H1 (cell line): ENCODE results near the gene CD59. TPM values are rescaled to one million over a fixed set of nuclear protein-coding genes. Genes with fewer than 3 reads are reported as not detected.

Source experiments
- CTCF ChIA-PET: fragments of 300-600 bp; sonication (Branson Sonifier 250); formaldehyde crosslinking; loops from one replicate; lab custom pipeline; 2021; ENCODE audit not compliant: partially characterized antibody; lab: Charles Lee
- POLR2A ChIA-PET: fragments of 300-600 bp; sonication (Branson Sonifier 250); formaldehyde crosslinking; loops from one replicate; lab custom pipeline; 2021; ENCODE audit warnings: inconsistent platforms; ENCODE audit not compliant: partially characterized antibody; lab: Charles Lee
- DNase-seq, 2 experiments: peaks; one replicate each; pipeline versions ENCODE4 v3.0.0 to v3.0.0-alpha.2; 2010 to 2022; ENCODE audit warnings: low spot score in 2 of 2, low read depth in 1 of 2, mixed read lengths in 1 of 2
- FAIRE-seq: peaks from 2 replicates; lab custom pipeline; 2011; peaks lifted over from hg19 to GRCh38; lab: Jason Lieb, UNC
- H2AFZ ChIP-seq: 2 replicates; pipeline ENCODE4 v1.8.1; 2012; ENCODE audit warnings: low read length, inconsistent platforms
- H2AK5ac ChIP-seq: 2 replicates; pipeline ENCODE4 v1.6.1; 2013; ENCODE audit warnings: low read depth, low read length
- H2BK120ac ChIP-seq: replicated peaks from 2 replicates; pipeline ENCODE3; 2013; ENCODE audit warnings: low read depth, low read length, inconsistent platforms
- H2BK12ac ChIP-seq: 2 replicates; pipeline ENCODE4 v1.6.1; 2013; ENCODE audit warnings: low read depth, low read length
- H2BK15ac ChIP-seq: 2 replicates; pipeline ENCODE4 v1.6.1; 2013; ENCODE audit warnings: low read length
- H2BK20ac ChIP-seq: 2 replicates; pipeline ENCODE4 v1.6.1; 2013; ENCODE audit warnings: low read length
- H2BK5ac ChIP-seq: 2 replicates; pipeline ENCODE4 v1.6.1; 2013; ENCODE audit warnings: low read depth, low read length
- H3K14ac ChIP-seq: 2 replicates; pipeline ENCODE4 v1.6.1; 2013; ENCODE audit warnings: inconsistent platforms; ENCODE audit not compliant: insufficient read length
- H3K18ac ChIP-seq: 2 replicates; pipeline ENCODE4 v1.6.1; 2013; ENCODE audit warnings: low read length; ENCODE audit errors: extremely low read depth
- H3K23ac ChIP-seq: 2 replicates; pipeline ENCODE4 v1.6.1; 2013; ENCODE audit warnings: inconsistent platforms; ENCODE audit not compliant: insufficient read length
- H3K23me2 ChIP-seq: 2 replicates; pipeline ENCODE4 v1.6.1; 2013; ENCODE audit warnings: low read depth, low read length
- H3K27ac ChIP-seq: 2 replicates; pipeline ENCODE4 v1.6.1; 2011; ENCODE audit warnings: low read depth, low read length, inconsistent platforms
- H3K27me3 ChIP-seq, 4 experiments: replicated peaks in 1 of 4; 1 replicate in 1 of 4; 2 replicates in 3 of 4; pipeline versions ENCODE4 v1.6.1 to v1.8.1; 2011 to 2013; ENCODE audit warnings: low read length in 3 of 4, mild to moderate bottlenecking in 3 of 4, inconsistent platforms in 2 of 4, mixed read lengths in 2 of 4, moderate library complexity in 1 of 4; ENCODE audit not compliant: control insufficient read depth in 3 of 4, insufficient read depth in 3 of 4; ENCODE audit errors: extremely low read depth in 1 of 4
- H3K36me3 ChIP-seq, 4 experiments: 2 replicates each; pipeline versions ENCODE4 v1.6.1 to v1.8.1; 2011 to 2013; ENCODE audit warnings: mild to moderate bottlenecking in 4 of 4, low read length in 3 of 4, moderate library complexity in 2 of 4, control low read depth in 1 of 4, inconsistent platforms in 1 of 4; ENCODE audit not compliant: insufficient read depth in 4 of 4, control insufficient read depth in 2 of 4
- H3K4ac ChIP-seq: replicated peaks from 2 replicates; pipeline ENCODE3; 2013; ENCODE audit warnings: low read length, low read depth, mixed read lengths, inconsistent platforms; ENCODE audit not compliant: insufficient read length
- H3K4me1 ChIP-seq, 4 experiments: replicated peaks in 1 of 4; 1 replicate in 1 of 4; 2 replicates in 3 of 4; pipeline versions ENCODE4 v1.6.1 to v1.8.1; 2011 to 2013; ENCODE audit warnings: low read length in 3 of 4, inconsistent platforms in 2 of 4, mixed read lengths in 1 of 4; ENCODE audit not compliant: insufficient read depth in 4 of 4, control insufficient read depth in 3 of 4
- H3K4me2 ChIP-seq, 2 experiments: 2 replicates each; pipeline versions ENCODE4 v1.6.1 to v1.8.1; 2011 to 2013; ENCODE audit warnings: low read depth in 2 of 2, low read length in 2 of 2, control low read depth in 1 of 2, inconsistent platforms in 1 of 2, mild to moderate bottlenecking in 1 of 2; ENCODE audit not compliant: insufficient read depth in 1 of 2
- H3K4me3 ChIP-seq, 4 experiments: fragments of 200-600, 300-600 bp in 1 of 4; sonication (generic), shearing (Covaris generic), sonication (Bioruptor Twin) in 1 of 4; 2 replicates each; pipeline versions ENCODE4 v1.5.1 to v1.8.1; 2011 to 2016; ENCODE audit warnings: low read length in 4 of 4, low read depth in 3 of 4, control low read depth in 2 of 4, inconsistent platforms in 2 of 4, mild to moderate bottlenecking in 2 of 4, mixed read lengths in 1 of 4, moderate library complexity in 1 of 4; ENCODE audit not compliant: insufficient read depth in 2 of 4; ENCODE audit errors: extremely low read depth in 1 of 4
- H3K56ac ChIP-seq: replicated peaks from 2 replicates; pipeline ENCODE3; 2013; ENCODE audit warnings: low read depth, mild to moderate bottlenecking, mixed read lengths, low read length, inconsistent platforms; ENCODE audit not compliant: insufficient read length
- H3K79me1 ChIP-seq: 2 replicates; pipeline ENCODE4 v1.6.1; 2013; ENCODE audit warnings: low read depth, low read length, control low read depth
- H3K79me2 ChIP-seq, 2 experiments: 2 replicates each; pipeline versions ENCODE4 v1.6.1 to v1.8.1; 2012 to 2013; ENCODE audit warnings: low read length in 2 of 2, mild to moderate bottlenecking in 2 of 2, inconsistent platforms in 1 of 2; ENCODE audit not compliant: insufficient read depth in 2 of 2, control insufficient read depth in 1 of 2
- H3K9ac ChIP-seq, 4 experiments: replicated peaks in 1 of 4; 1 replicate in 1 of 4; 2 replicates in 3 of 4; pipeline versions ENCODE4 v1.6.1 to v1.8.1; 2011 to 2013; ENCODE audit warnings: low read depth in 3 of 4, low read length in 3 of 4, control low read depth in 2 of 4, mild to moderate bottlenecking in 2 of 4, moderate library complexity in 2 of 4, inconsistent platforms in 1 of 4; ENCODE audit errors: extremely low read depth in 1 of 4
- H3K9me3 ChIP-seq, 2 experiments: 2 replicates each; pipeline versions ENCODE4 v1.6.1 to v1.8.1; 2012 to 2013; ENCODE audit warnings: mild to moderate bottlenecking in 2 of 2, moderate library complexity in 2 of 2, control low read depth in 1 of 2, inconsistent platforms in 1 of 2, low read depth in 1 of 2, low read length in 1 of 2, mixed read lengths in 1 of 2; ENCODE audit not compliant: insufficient read depth in 2 of 2
- H4K20me1 ChIP-seq, 2 experiments: replicated peaks in 1 of 2; 2 replicates each; pipeline versions ENCODE3 to v1.8.1; 2011 to 2013; ENCODE audit warnings: inconsistent platforms in 2 of 2, low read length in 2 of 2, mild to moderate bottlenecking in 1 of 2; ENCODE audit not compliant: insufficient read depth in 2 of 2, control insufficient read depth in 1 of 2
- H4K5ac ChIP-seq: 2 replicates; pipeline ENCODE4 v1.6.1; 2013; ENCODE audit warnings: low read length, low read depth, mixed read lengths, inconsistent platforms; ENCODE audit not compliant: insufficient read length
- H4K8ac ChIP-seq: 2 replicates; pipeline ENCODE4 v1.8.0; 2013; ENCODE audit warnings: mild to moderate bottlenecking, moderate library complexity, low read length, inconsistent platforms; ENCODE audit not compliant: insufficient read depth; ENCODE audit errors: extremely low read depth
- H4K91ac ChIP-seq: replicated peaks from 2 replicates; pipeline ENCODE3; 2013; ENCODE audit warnings: low read length, mixed read lengths, inconsistent platforms; ENCODE audit not compliant: insufficient read length
- CREB1 ChIP-seq: IDR thresholded peaks from 2 replicates; pipeline ENCODE4 v1.6.1; 2012; ENCODE audit warnings: inconsistent platforms
- HDAC6 ChIP-seq: IDR thresholded peaks from one replicate; pipeline ENCODE4 v1.7.1; 2012; ENCODE audit warnings: low read depth, mild to moderate bottlenecking, inconsistent platforms, low read length, moderate library complexity
- NRF1 ChIP-seq: IDR thresholded peaks from 2 replicates; pipeline ENCODE4 v1.6.1; 2011; ENCODE audit warnings: mild to moderate bottlenecking, low read depth, low read length, improper control_type of control experiment
- RBBP5 ChIP-seq: IDR thresholded peaks from 2 replicates; pipeline ENCODE4 v1.7.1; 2012; ENCODE audit warnings: low read depth, mild to moderate bottlenecking, inconsistent platforms, low read length, moderate library complexity, borderline replicate concordance
- RFX5 ChIP-seq: IDR thresholded peaks from 2 replicates; pipeline ENCODE4 v1.6.1; 2011; ENCODE audit warnings: low read depth, low read length, improper control_type of control experiment, borderline replicate concordance
- SAP30 ChIP-seq: fragments of 300-600 bp; sonication (generic); IDR thresholded peaks from 2 replicates; pipeline ENCODE4 v1.7.1; 2012; ENCODE audit warnings: low read length, moderate library complexity, mild to moderate bottlenecking, inconsistent platforms; ENCODE audit not compliant: insufficient read depth, insufficient replicate concordance
- SIX5 ChIP-seq: IDR thresholded peaks from 2 replicates; pipeline ENCODE4 v1.6.1; 2011; ENCODE audit warnings: mild to moderate bottlenecking, low read depth, low read length
- TAF1 ChIP-seq: IDR thresholded peaks from 2 replicates; pipeline ENCODE4 v1.6.1; 2011; ENCODE audit warnings: mild to moderate bottlenecking, low read depth, low read length
- TEAD4 ChIP-seq: IDR thresholded peaks from 2 replicates; pipeline ENCODE4 v1.6.1; 2012; ENCODE audit warnings: low read depth, low read length, inconsistent platforms, mixed read lengths
- ZNF274 ChIP-seq: IDR thresholded peaks from 2 replicates; pipeline ENCODE4 v1.7.0; 2012; ENCODE audit warnings: low read length, borderline replicate concordance; ENCODE audit errors: extremely low read depth
- WGBS, 2 experiments: shearing (Covaris generic) in 1 of 2; methylation state at CpG; one replicate each; pipeline versions ENCODE4 v1.1.6 to v1.1.7; 2013 to 2015; ENCODE audit warnings: low lambda C conversion rate in 2 of 2, mixed read lengths in 2 of 2, inconsistent platforms in 1 of 2, low coverage in 1 of 2, missing lambda C conversion rate in 1 of 2; ENCODE audit not compliant: insufficient replicate concordance in 2 of 2, insufficient coverage in 1 of 2, insufficient read length in 1 of 2; ENCODE audit errors: extremely low coverage in 1 of 2, missing lambda C conversion rate in 1 of 2; 5-methylcytosine and 5-hydroxymethylcytosine counted together
- polyA plus RNA-seq, 7 experiments: library from polyadenylated mRNA; depleted of rRNA in 3 of 7; stranded (reverse) in 5 of 7; unstranded in 2 of 7; fragments of >200 nt in 5 of 7; fragments of 200-250 nt in 2 of 7; gene quantifications; 1 replicate in 5 of 7; 2 replicates in 1 of 7; 4 replicates in 1 of 7; pipeline versions ENCODE4 v1.2.1 to v1.2.3, GENCODE V29; 2011 to 2013; ENCODE audit warnings: missing spikeins in 2 of 7, mixed read lengths in 2 of 7
- total RNA-seq: library from RNA; stranded (reverse); fragmentation: NEBNext Ultra II Directional; extraction: Animal tissue kit (Norgen Biotek cat#: 25700); gene quantifications from 2 replicates; pipeline ENCODE4 v1.2.1, GENCODE V29; 2021
- TF ChIP-seq, protein P1 (sequence below), 3 experiments: IDR thresholded peaks; 1 replicate in 2 of 3; 2 replicates in 1 of 3; pipeline versions ENCODE4 v1.5.1 to v1.6.1; 2011; ENCODE audit warnings: low read length in 3 of 3, mild to moderate bottlenecking in 3 of 3, inconsistent platforms in 2 of 3, low read depth in 1 of 3, moderate library complexity in 1 of 3; ENCODE audit not compliant: insufficient read depth in 1 of 3; ENCODE audit errors: control extremely low read depth in 1 of 3

CD59 gene
- total and polyA plus RNA-seq, 2 of the 8 experiments (the other 6 are each of a cell fraction or from before 2014, with no cell fraction given) = 63.1 to 90.3 TPM

DNA sequence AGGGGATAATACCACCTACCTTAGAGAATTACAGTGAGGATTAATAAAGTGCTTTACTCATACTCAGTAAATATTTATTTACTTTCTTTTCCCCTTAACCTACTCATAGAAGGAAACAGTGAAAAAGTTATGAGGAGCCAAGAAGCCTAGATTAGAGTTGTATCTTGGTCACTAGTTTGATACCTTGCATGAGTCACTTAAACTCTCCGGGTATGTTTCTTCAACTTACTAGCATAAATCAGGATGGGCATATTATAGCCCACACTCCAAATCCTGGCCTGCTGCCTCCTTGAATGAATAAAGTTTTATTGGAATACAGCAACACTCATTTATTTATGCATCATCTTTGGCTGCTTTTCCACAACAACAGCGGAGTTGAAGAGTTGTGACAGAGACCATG lies 29.9 kb upstream of the CD59 start:
- no peak overlapping the region for H3K18ac ChIP-seq
- no peak for FAIRE-seq
- CTCF ChIA-PET = interaction anchor here (0.6 to 0.8 kb wide), 2 partner anchors 148 to 421 kb away, joined by 3 to 5 read pairs; no protein-coding TSS in a partner anchor
- TF ChIP-seq SIX5 (no peak), ZNF274 (no peak), RBBP5 (no peak), TEAD4 (no peak), CREB1 (no peak), RFX5 (no peak), NRF1 (no peak), HDAC6 (no peak), TAF1 (no peak), SAP30 (no peak)
- TF ChIP-seq, protein P1, sequence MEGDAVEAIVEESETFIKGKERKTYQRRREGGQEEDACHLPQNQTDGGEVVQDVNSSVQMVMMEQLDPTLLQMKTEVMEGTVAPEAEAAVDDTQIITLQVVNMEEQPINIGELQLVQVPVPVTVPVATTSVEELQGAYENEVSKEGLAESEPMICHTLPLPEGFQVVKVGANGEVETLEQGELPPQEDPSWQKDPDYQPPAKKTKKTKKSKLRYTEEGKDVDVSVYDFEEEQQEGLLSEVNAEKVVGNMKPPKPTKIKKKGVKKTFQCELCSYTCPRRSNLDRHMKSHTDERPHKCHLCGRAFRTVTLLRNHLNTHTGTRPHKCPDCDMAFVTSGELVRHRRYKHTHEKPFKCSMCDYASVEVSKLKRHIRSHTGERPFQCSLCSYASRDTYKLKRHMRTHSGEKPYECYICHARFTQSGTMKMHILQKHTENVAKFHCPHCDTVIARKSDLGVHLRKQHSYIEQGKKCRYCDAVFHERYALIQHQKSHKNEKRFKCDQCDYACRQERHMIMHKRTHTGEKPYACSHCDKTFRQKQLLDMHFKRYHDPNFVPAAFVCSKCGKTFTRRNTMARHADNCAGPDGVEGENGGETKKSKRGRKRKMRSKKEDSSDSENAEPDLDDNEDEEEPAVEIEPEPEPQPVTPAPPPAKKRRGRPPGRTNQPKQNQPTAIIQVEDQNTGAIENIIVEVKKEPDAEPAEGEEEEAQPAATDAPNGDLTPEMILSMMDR (IDR thresholded peaks at IDR 0.05; ENCODE audit: control extremely low read depth in 1 of 3, insufficient read depth in 1 of 3, low read depth in 1 of 3, low read length in 3 of 3) = no peak

More for the DNA sequence above, 29.9 kb upstream of the CD59 start:
- Histone ChIP-seq H2BK12ac (no peak overlapping the region), H3K79me2 (no peaks in the 10 kb centered on the region), H3K4me1 (no peaks in the 10 kb centered on the region), H2BK15ac (no peak overlapping the region), H3K9me3 (no peaks in the 10 kb centered on the region), H3K56ac (no peak overlapping the region), H3K23ac (no peak overlapping the region), H2BK120ac (no peak overlapping the region), H4K8ac (no peak overlapping the region), H3K4me3 (no peak overlapping the region), H4K20me1 (no peaks in the 10 kb centered on the region), H3K27ac (no peak overlapping the region), H3K23me2 (no peaks in the 10 kb centered on the region), H3K4me2 (no peak overlapping the region), H3K27me3 (no peaks in the 10 kb centered on the region), H4K5ac (no peak overlapping the region), H2BK20ac (no peak overlapping the region), H2AFZ (no peak overlapping the region), H3K4ac (no peak overlapping the region), H3K14ac (no peak overlapping the region), H4K91ac (no peak overlapping the region), H2BK5ac (no peak overlapping the region), H3K9ac (no peak overlapping the region), H3K36me3 (peaks cover 0 to 13% (median 3%) of the 10 kb centered on the region in 4 experiments; a peak in 2 of 8 replicates), H2AK5ac (no peak overlapping the region), H3K79me1 (no peaks in the 10 kb centered on the region)
- WGBS, 2 experiments = 91% methylated on average over 2 of the region's 2 CpGs; no CpG with 5 or more reads in 1 of the 2 experiments
- POLR2A ChIA-PET = interaction anchor here (1.3 kb wide), 1 partner anchor 23 kb away, joined by 4 read pairs; no protein-coding TSS in a partner anchor
- no peak for DNase-seq
